Measurements from ENCODE around the gene CLMN.

GRCh38 chr14:95255013-95255412 lies 64.7 kb downstream of the CLMN start:
- TF ChIP-seq POLR2AphosphoS5 (IDR thresholded peaks at IDR 0.05) (no peak), POLR2A (IDR thresholded peaks at IDR 0.05; ENCODE audit: low read depth) (no peak), CTCF (IDR thresholded peaks at IDR 0.05) (no peak), EP300 (IDR thresholded peaks at IDR 0.05) (no peak)

Measured in esophagus muscularis mucosa (tissue), 4 donors.